ENCODE data around the gene UBTF. TPM values are rescaled to one million over a fixed set of nuclear protein-coding genes. Genes with fewer than 3 reads are reported as not detected.
A peak's percentile ranks its signal among the peaks of the same experiment; 100 is the strongest.

UBTF gene
- total RNA-seq, 1 donor from 2014 or later: 146 TPM

- no peak for ATAC-seq (ENCODE audit: low read depth)
- H3K27ac Mint-ChIP-seq: peak overlapping the region; percentile 35
- peak overlapping the region; percentile 5 for H3K4me3 Mint-ChIP-seq
- POLR2A ChIA-PET: interaction anchor here (6.6 kb wide), 1 partner anchor 9 kb away, joined by 94 read pairs; the partner anchor contains the start of gene ATXN7L3
- peaks cover 70% of the 10 kb centered on the region for H3K36me3 Mint-ChIP-seq (ENCODE audit: low read depth)
- no peaks in the 10 kb centered on the region for H3K9me3 Mint-ChIP-seq
- TF ChIP-seq, protein P1, sequence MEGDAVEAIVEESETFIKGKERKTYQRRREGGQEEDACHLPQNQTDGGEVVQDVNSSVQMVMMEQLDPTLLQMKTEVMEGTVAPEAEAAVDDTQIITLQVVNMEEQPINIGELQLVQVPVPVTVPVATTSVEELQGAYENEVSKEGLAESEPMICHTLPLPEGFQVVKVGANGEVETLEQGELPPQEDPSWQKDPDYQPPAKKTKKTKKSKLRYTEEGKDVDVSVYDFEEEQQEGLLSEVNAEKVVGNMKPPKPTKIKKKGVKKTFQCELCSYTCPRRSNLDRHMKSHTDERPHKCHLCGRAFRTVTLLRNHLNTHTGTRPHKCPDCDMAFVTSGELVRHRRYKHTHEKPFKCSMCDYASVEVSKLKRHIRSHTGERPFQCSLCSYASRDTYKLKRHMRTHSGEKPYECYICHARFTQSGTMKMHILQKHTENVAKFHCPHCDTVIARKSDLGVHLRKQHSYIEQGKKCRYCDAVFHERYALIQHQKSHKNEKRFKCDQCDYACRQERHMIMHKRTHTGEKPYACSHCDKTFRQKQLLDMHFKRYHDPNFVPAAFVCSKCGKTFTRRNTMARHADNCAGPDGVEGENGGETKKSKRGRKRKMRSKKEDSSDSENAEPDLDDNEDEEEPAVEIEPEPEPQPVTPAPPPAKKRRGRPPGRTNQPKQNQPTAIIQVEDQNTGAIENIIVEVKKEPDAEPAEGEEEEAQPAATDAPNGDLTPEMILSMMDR (IDR thresholded peaks at IDR 0.05): no peak
- peaks cover 25% of the 10 kb centered on the region for H3K4me1 Mint-ChIP-seq
- CTCF ChIA-PET: no interaction called here
- DNase-seq: no peak
- intact Hi-C loops (cut with micrococcal nuclease): no loop called here
- no peaks in the 10 kb centered on the region for H3K27me3 Mint-ChIP-seq
These were observed 29.0 kb downstream of the UBTF start for GRCh38 chr17:44190481-44190880.

DNA sequence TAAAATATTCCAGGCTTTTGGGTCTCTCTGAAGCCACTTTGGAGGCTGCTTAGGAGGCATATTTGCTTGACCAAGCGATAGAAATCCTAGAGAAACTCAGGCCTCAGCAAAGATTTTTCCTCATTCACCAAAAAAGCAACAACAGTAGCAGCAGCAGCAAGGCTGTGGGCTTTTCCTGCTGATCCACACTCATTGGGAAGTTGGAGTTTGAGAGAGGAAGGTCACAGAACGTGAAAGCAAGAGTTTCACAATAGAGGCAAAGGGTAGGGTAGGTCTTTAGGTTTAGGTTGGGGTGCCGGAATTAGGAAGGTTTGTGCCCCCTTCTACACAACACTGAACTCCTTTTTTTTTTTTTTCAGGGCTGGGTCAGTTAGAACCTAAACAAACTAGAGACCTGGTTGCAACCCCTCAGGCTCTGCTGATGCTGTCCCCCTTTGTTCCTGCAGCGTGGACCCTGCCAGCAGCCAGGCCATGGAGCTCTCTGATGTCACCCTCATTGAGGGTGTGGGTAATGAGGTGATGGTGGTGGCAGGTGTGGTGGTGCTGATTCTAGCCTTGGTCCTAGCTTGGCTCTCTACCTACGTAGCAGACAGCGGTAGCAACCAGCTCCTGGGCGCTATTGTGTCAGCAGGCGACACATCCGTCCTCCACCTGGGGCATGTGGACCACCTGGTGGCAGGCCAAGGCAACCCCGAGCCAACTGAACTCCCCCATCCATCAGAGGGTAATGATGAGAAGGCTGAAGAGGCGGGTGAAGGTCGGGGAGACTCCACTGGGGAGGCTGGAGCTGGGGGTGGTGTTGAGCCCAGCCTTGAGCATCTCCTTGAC is 30.7 kb downstream of the UBTF start:
- Mint-ChIP-seq H3K36me3 (ENCODE audit: low read depth) (peaks cover 54% of the 10 kb centered on the region), H3K27me3 (no peaks in the 10 kb centered on the region), H3K9me3 (no peaks in the 10 kb centered on the region), H3K27ac (peak overlapping the region; percentile 11), H3K4me3 (peak overlapping the region; percentile 99), H3K4me1 (peaks cover 41% of the 10 kb centered on the region)
- ATAC-seq (ENCODE audit: low read depth): no peak
- ChIA-PET CTCF (interaction anchor here (0.7 to 1.0 kb wide), 2 partner anchors 31 to 140 kb away, joined by 3 read pairs; partner anchors contain the start of gene UBTF), POLR2A (interaction anchor here (0.5 to 6.6 kb wide), 4 partner anchors 10 to 439 kb away, joined by 3 to 94 read pairs (median 24); partner anchors contain the start of genes ATXN7L3 and UBTF)
- no peak for DNase-seq
- TF ChIP-seq, protein P1 (IDR thresholded peaks at IDR 0.05): no peak
- intact Hi-C loops (cut with micrococcal nuclease): no loop called here

GRCh38 chr17:44187131-44187899 is 32.2 kb downstream of the UBTF start:
- H3K4me3 Mint-ChIP-seq: peak overlapping the region; percentile 99
- H3K27ac Mint-ChIP-seq: peak overlapping the region; percentile 99
- peak; percentile 65 for ATAC-seq (ENCODE audit: low read depth)
- H3K27me3 Mint-ChIP-seq: no peaks in the 10 kb centered on the region
- no peaks in the 10 kb centered on the region for H3K9me3 Mint-ChIP-seq
- TF ChIP-seq, protein P1 (IDR thresholded peaks at IDR 0.05): no peak
- CTCF ChIA-PET: interaction anchor here (1.0 to 1.3 kb wide), 3 partner anchors 17 to 32 kb away, joined by 3 to 7 read pairs (median 5); partner anchors contain the start of gene UBTF
- intact Hi-C loops (cut with micrococcal nuclease): loop anchor here (2.0 kb wide), 2 partner anchors 173 to 711 kb away; partner anchors contain the start of genes EFTUD2 and TMEM101
- no peak for DNase-seq
- POLR2A ChIA-PET: interaction anchor here (0.7 to 6.6 kb wide), 18 partner anchors 8 to 974 kb away, joined by 3 to 94 read pairs (median 6); partner anchors contain the start of genes ATXN7L3, FZD2, HDAC5 and HEXIM2
- peaks cover 51% of the 10 kb centered on the region for H3K36me3 Mint-ChIP-seq (ENCODE audit: low read depth)
- peaks cover 44% of the 10 kb centered on the region for H3K4me1 Mint-ChIP-seq

DNA sequence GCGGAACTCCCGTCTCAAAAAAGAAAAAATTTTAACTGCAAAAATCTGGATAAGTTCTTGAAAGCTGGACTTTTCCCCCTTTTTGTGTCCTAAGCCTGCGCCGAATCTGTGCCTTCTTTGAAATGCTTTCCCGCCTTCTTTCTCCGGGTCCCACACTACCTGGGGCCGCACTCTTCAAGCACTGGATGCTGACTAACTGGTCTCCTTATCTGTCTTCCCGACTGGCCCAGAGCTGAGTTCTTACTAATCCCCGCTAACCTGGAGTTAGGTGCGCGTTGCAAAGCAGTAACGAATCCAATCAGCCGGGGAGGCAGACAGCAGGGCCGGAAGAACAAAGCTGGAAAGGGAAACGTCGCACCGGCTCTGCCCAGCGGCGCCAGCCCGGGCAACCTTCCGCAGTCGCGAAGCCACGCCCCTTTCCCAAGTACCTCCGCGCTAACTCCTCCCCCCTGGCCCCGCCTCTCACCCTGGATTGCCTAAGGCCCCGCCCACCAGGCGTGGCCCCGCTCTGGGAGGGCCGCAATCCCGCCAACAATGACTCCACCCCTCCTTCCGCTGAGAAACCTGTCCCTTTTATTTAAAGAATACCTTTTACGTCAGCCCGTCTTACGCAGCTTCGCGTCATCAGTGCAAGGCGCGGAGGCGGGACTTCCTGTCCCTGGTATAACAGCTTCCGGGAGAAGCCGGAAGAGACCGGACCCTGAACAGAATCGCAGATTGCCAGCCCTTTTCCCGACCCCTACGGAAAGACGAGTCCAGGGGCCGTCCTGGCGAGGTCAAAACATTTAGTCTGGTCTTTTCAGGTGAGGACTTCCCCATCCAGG is 33.0 kb downstream of the UBTF start, which contains the start of gene TMUB2:
TSS of gene TMUB2 (plus strand) at position 666 of the 824 bp plus-strand sequence. CDS start 737 bp downstream, outside the sequence.
- Mint-ChIP-seq H3K27me3 (no peaks in the 10 kb centered on the region), H3K36me3 (ENCODE audit: low read depth) (peaks cover 55% of the 10 kb centered on the region), H3K4me3 (peak within 1 kb of the TSS; percentile 99), H3K9me3 (no peaks in the 10 kb centered on the region), H3K4me1 (peaks cover 46% of the 10 kb centered on the region), H3K27ac (peak within 1 kb of the TSS; percentile 99)
- DNase-seq: peak; percentile 99
- intact Hi-C loops (cut with micrococcal nuclease): loop anchor here (1.0 to 2.0 kb wide), 9 partner anchors 14 to 712 kb away; partner anchors contain the start of genes EFTUD2, G6PC3, HDAC5 and HROB
- TF ChIP-seq, protein P1 (IDR thresholded peaks at IDR 0.05): no peak
- ATAC-seq (ENCODE audit: low read depth): peak; percentile 96
- ChIA-PET CTCF (interaction anchor here (0.7 to 1.3 kb wide), 3 partner anchors 18 to 269 kb away, joined by 3 to 7 read pairs (median 5); no protein-coding TSS in a partner anchor), POLR2A (interaction anchor here (0.5 to 6.6 kb wide), 27 partner anchors 9 to 1361 kb away, joined by 3 to 94 read pairs (median 5); partner anchors contain the start of genes ATXN7L3, FZD2, G6PC3 and GRN)
